Spleen (tissue), 7 donors: ENCODE data around the gene DMAP1.

Experiments used
- POLR2A ChIP-seq, 3 donors: fragments of 450-650 bp; IDR thresholded peaks; one replicate each; pipeline ENCODE4 v1.5.1; 2017; ENCODE audit warnings: antibody characterized with exemption in 3 of 3, mild to moderate bottlenecking in 1 of 3
- POLR2AphosphoS5 ChIP-seq, 3 donors: sonication (generic); formaldehyde crosslinking; IDR thresholded peaks; one replicate each; pipeline ENCODE4 v1.5.1; 2017; ENCODE audit warnings: antibody characterized with exemption in 3 of 3
- TF ChIP-seq, protein P1 (sequence below), 11 experiments: fragments of 200-600 bp in 7 of 11; fragments of 450-650 bp in 4 of 11; sonication (generic) in 4 of 11; IDR thresholded peaks in 8 of 11; conservative IDR thresholded peaks in 3 of 11; 1 replicate in 7 of 11; 2 replicates in 4 of 11; pipeline versions ENCODE4 v1.4.0 to v1.8.0; 2016 to 2021; ENCODE audit warnings: antibody characterized with exemption in 11 of 11, inconsistent platforms in 4 of 11, mild to moderate bottlenecking in 1 of 11
- donor health status: DM: no; HTN: no; CAD: no; lungs with moderate emphysema.
- donor health status: DM: no; HTN: no; CAD: no.
- donor health status: DM: no; HTN: no; CAD: no.

DNA sequence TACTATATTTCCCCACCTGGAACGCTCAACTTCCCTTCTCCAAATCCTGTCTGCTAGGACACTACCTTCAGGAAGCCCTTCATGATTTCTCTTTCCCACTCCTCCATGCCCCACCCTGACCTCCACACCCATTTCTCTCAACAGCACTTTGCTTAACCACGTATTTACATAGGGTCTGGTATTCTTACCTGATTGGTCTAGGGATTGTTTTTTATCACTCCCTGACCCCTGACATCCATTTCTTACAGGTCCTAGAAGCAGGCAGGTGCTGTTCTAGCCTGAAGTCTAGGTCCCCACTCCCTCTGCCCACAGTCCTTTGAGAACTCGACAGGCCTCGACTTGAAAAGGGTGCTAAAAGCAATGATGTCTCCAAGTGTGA, 47.5 kb downstream of the DMAP1 start:
- no peak for TF ChIP-seq POLR2A (IDR thresholded peaks at IDR 0.05)
- no peak for TF ChIP-seq POLR2AphosphoS5 (IDR thresholded peaks at IDR 0.05)
- TF ChIP-seq, protein P1, sequence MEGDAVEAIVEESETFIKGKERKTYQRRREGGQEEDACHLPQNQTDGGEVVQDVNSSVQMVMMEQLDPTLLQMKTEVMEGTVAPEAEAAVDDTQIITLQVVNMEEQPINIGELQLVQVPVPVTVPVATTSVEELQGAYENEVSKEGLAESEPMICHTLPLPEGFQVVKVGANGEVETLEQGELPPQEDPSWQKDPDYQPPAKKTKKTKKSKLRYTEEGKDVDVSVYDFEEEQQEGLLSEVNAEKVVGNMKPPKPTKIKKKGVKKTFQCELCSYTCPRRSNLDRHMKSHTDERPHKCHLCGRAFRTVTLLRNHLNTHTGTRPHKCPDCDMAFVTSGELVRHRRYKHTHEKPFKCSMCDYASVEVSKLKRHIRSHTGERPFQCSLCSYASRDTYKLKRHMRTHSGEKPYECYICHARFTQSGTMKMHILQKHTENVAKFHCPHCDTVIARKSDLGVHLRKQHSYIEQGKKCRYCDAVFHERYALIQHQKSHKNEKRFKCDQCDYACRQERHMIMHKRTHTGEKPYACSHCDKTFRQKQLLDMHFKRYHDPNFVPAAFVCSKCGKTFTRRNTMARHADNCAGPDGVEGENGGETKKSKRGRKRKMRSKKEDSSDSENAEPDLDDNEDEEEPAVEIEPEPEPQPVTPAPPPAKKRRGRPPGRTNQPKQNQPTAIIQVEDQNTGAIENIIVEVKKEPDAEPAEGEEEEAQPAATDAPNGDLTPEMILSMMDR (IDR thresholded peaks at IDR 0.05 in 8 of 11, conservative IDR thresholded peaks at IDR 0.05 in 3 of 11) = no peak
